Lung (tissue), 12 donors: ENCODE measurements around the gene POU5F1. TPM values are rescaled to one million over a fixed set of nuclear protein-coding genes. Genes with fewer than 3 reads are reported as not detected.
A peak's percentile ranks its signal among the peaks of the same experiment; 100 is the strongest.
"Not testable (repeated sequence)": the region's sequence is repeated elsewhere in the genome, so short reads cannot be mapped to it uniquely, and the experiment has no call there.

ENCODE experiments used
- ATAC-seq: fragments of 200-7000 bp; cut with Tn5 transposase; one replicate; pipeline ENCODE4 v1.9.1; 2020; ENCODE audit warnings: moderate number of reproducible peaks; ENCODE audit not compliant: insufficient read depth, low FRiP score
- DNase-seq, 3 donors: peaks; one replicate each; pipeline ENCODE4 v3.0.0-alpha.2; 2013 to 2017
- H3K27ac ChIP-seq, 2 donors: one replicate each; pipeline ENCODE4 v1.5.1; 2013; ENCODE audit warnings: mild to moderate bottlenecking in 2 of 2, moderate library complexity in 2 of 2, control low read depth in 1 of 2, inconsistent platforms in 1 of 2, low read depth in 1 of 2, low read length in 1 of 2
- H3K27me3 ChIP-seq, 3 donors: one replicate each; pipeline ENCODE4 v1.5.1; 2013; ENCODE audit warnings: low read length in 2 of 3; ENCODE audit not compliant: control insufficient read depth in 3 of 3, insufficient read depth in 3 of 3
- H3K36me3 ChIP-seq, 4 donors: one replicate each; pipeline ENCODE4 v1.5.1; 2013; ENCODE audit warnings: low read length in 4 of 4, mild to moderate bottlenecking in 1 of 4, moderate library complexity in 1 of 4; ENCODE audit not compliant: control insufficient read depth in 4 of 4, insufficient read depth in 4 of 4
- H3K4me1 ChIP-seq, 5 donors: one replicate each; pipeline ENCODE4 v1.5.1; 2013; ENCODE audit warnings: low read length in 5 of 5, mild to moderate bottlenecking in 2 of 5, moderate library complexity in 1 of 5; ENCODE audit not compliant: control insufficient read depth in 5 of 5, insufficient read depth in 5 of 5
- H3K4me3 ChIP-seq: one replicate; pipeline ENCODE4 v1.5.1; 2013; ENCODE audit warnings: mild to moderate bottlenecking, control low read depth, moderate library complexity
- H3K9ac ChIP-seq, 2 donors: one replicate each; pipeline ENCODE4 v1.5.1; 2013; ENCODE audit warnings: low read length in 2 of 2, control low read depth in 1 of 2; ENCODE audit not compliant: insufficient read depth in 1 of 2
- H3K9me3 ChIP-seq, 4 donors: one replicate each; pipeline ENCODE4 v1.5.1; 2013; ENCODE audit warnings: low read length in 3 of 4, mild to moderate bottlenecking in 1 of 4, moderate library complexity in 1 of 4; ENCODE audit not compliant: control insufficient read depth in 4 of 4, insufficient read depth in 3 of 4
- WGBS, 2 donors: extraction: QIAGEN DNeasy Blood & Tissue Kit; methylation state at CpG; one replicate each; pipeline ENCODE4 v1.1.7; 2013; 5-methylcytosine and 5-hydroxymethylcytosine counted together
- polyA plus RNA-seq, 2 donors: library from polyadenylated mRNA; stranded (reverse); fragments of 200-250 nt; gene quantifications; one replicate each; pipeline ENCODE4 v1.2.1, GENCODE V29; 2013
- total RNA-seq, 2 donors: library from RNA; depleted of rRNA in 1 of 2; stranded (reverse); fragments of >200 nt in 1 of 2; gene quantifications; one replicate each; pipeline ENCODE4 v1.2.1, GENCODE V29; 2014 to 2021
- TF ChIP-seq, protein P1 (sequence below): IDR thresholded peaks from 2 replicates; pipeline ENCODE4 v1.5.1; 2012; ENCODE audit warnings: mild to moderate bottlenecking; ENCODE audit errors: control extremely low read depth, extremely low read depth
- donor health status: control.
- donor health status: control.
- donor health status: Bipolar disorder and iron deficiency.
- donor health status: healthy.
- donor health status: DM: yes; HTN: yes; CAD: no.

The POU5F1 gene
- total and polyA plus RNA-seq, 4 donors, result 1.5 to 19.5 (median 2.4) TPM

DNA sequence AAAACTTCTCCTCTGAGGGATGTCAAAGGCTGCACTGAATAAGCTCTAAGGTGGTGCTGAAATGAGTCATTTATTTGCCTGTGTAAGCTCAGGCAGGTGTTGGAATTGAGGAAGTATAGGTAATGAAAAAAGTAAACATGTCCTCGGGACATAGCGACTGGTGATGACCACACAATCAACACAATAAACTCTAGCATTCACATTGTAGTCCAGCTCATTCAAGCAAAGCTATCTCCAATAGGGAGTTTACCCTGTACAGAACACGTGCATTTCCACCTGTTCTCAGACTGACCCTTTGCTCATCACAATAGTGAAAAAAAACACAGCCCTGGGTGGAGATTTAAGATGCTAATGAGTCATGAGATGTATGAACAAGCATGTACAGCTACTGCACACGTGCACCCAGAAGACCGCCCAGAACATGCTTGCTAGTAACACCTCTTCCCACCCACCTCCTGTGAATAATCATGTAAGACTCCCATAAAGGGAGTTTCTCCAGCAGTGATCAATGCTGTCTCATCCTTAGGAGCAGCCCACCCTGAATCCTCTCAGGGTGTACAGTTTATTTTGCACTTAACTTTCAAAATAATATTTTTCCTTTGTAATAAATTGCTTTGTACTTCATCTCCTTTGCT lies 33.0 kb upstream of the POU5F1 start:
- Histone ChIP-seq H3K36me3 (no peaks in the 10 kb centered on the region), H3K4me3 (no peak overlapping the region), H3K27me3 (no peaks in the 10 kb centered on the region), H3K9me3 (peaks cover 0 to 3% (median 0%) of the 10 kb centered on the region in 4 donors), H3K4me1 (peaks cover 0 to 17% (median 0%) of the 10 kb centered on the region in 5 donors), H3K9ac (no peak overlapping the region), H3K27ac (peak overlapping the region; percentile 85 to 93)
- WGBS, 2 donors, result 10 to 23% methylated on average over 5 of the region's 5 CpGs
- TF ChIP-seq, protein P1, sequence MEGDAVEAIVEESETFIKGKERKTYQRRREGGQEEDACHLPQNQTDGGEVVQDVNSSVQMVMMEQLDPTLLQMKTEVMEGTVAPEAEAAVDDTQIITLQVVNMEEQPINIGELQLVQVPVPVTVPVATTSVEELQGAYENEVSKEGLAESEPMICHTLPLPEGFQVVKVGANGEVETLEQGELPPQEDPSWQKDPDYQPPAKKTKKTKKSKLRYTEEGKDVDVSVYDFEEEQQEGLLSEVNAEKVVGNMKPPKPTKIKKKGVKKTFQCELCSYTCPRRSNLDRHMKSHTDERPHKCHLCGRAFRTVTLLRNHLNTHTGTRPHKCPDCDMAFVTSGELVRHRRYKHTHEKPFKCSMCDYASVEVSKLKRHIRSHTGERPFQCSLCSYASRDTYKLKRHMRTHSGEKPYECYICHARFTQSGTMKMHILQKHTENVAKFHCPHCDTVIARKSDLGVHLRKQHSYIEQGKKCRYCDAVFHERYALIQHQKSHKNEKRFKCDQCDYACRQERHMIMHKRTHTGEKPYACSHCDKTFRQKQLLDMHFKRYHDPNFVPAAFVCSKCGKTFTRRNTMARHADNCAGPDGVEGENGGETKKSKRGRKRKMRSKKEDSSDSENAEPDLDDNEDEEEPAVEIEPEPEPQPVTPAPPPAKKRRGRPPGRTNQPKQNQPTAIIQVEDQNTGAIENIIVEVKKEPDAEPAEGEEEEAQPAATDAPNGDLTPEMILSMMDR, result no peak
- ATAC-seq (peak; percentile 75), DNase-seq (no peak)

DNA sequence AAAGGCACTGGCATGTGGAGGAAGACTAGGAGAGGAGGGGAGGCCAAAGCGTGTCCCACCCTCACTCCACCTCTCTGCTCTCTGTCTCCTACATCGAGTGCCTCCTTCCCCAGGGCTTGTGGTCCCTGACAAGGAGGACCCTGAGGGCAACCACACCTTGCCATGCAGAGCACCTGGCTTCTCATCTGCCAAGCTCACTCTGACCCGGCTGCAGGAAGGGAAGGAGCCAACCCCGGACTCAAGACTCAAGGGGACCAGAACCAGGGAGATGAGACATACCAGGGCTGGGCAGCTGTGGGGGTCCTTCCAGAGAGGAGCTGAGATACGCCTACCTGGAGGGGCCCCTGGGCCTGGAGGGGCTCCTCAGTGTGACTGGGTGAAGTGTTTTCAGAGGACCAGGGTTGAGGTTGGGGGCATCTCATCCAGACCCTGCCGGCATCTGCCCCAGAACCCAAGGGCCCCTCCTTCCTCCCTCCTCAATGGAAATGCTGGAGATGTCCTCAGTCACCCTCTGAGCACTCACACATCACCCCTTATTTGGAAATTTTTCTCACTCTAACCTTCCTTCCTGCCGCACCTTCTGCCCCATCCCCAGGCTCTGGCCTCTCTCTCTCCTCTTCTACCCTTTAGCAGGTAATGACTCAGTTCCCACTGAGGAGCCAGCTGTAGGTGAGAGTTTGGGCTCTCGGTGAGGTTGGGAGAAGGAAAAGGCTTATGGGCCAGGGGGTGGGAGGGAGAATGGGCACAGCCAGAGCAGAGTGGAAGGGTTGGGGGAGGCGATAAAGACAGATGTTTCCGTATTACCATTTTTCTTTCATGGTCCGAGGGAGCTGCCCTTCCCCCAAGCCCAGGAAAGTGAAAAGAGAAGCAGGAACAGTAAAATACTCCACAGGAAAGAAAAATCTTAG lies 32.0 kb upstream of the POU5F1 start:
- H3K9me3 ChIP-seq, result peaks cover 0 to 3% (median 0%) of the 10 kb centered on the region in 4 donors
- 49 to 54% methylated on average over 11 of the region's 11 CpGs for WGBS, 2 donors
- H3K4me3 ChIP-seq, result no peak overlapping the region
- no peaks in the 10 kb centered on the region for H3K36me3 ChIP-seq
- H3K4me1 ChIP-seq, result peaks cover 0 to 17% (median 0%) of the 10 kb centered on the region in 5 donors
- H3K27ac ChIP-seq, result peak overlapping the region in 1 of 2 donors; percentile 69
- ATAC-seq (no peak), DNase-seq (no peak)
- no peak overlapping the region for H3K9ac ChIP-seq
- no peaks in the 10 kb centered on the region for H3K27me3 ChIP-seq
- TF ChIP-seq, protein P1, result no peak

DNA sequence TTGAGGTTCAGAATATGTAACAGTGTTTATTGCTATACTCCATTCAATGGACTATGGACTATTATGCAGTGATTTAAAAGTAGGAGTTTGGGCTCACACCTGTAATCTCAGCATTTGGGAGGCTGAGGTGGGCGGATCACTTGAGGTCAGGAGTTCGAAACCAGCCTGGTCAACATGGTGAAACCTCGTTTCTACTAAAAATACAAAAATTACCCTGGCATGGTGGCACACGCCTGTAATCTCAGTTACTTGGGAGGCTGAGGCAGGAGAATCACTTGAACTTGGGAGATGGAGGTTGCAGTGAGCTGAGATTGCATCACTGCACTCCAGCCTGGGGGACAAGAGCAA lies 28.6 kb upstream of the POU5F1 start:
- 86 to 92% methylated on average over 4 of the region's 4 CpGs for WGBS, 2 donors
- not testable (repeated sequence) for ATAC-seq, H3K9ac ChIP-seq, H3K9me3 ChIP-seq, H3K4me3 ChIP-seq, H3K36me3 ChIP-seq, DNase-seq, H3K27ac ChIP-seq, H3K27me3 ChIP-seq
- H3K4me1 ChIP-seq, result peaks cover 0 to 19% (median 0%) of the 10 kb centered on the region in 5 donors
